ENCODE results near the gene POLA2.

Gene POLA2

GRCh38 chr11:65320386-65321075, 58.8 kb downstream of the POLA2 start:
- no peak overlapping the region for H3K4me3 ChIP-seq (ENCODE audit: low read depth, low read length)
- TF ChIP-seq, protein P1, sequence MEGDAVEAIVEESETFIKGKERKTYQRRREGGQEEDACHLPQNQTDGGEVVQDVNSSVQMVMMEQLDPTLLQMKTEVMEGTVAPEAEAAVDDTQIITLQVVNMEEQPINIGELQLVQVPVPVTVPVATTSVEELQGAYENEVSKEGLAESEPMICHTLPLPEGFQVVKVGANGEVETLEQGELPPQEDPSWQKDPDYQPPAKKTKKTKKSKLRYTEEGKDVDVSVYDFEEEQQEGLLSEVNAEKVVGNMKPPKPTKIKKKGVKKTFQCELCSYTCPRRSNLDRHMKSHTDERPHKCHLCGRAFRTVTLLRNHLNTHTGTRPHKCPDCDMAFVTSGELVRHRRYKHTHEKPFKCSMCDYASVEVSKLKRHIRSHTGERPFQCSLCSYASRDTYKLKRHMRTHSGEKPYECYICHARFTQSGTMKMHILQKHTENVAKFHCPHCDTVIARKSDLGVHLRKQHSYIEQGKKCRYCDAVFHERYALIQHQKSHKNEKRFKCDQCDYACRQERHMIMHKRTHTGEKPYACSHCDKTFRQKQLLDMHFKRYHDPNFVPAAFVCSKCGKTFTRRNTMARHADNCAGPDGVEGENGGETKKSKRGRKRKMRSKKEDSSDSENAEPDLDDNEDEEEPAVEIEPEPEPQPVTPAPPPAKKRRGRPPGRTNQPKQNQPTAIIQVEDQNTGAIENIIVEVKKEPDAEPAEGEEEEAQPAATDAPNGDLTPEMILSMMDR (conservative IDR thresholded peaks at IDR 0.05; ENCODE audit: low read depth, low read length), result no peak
- no peak for DNase-seq (ENCODE audit: low read depth)

- DNase-seq (ENCODE audit: low read depth), result no peak
- no peak overlapping the region for H3K4me3 ChIP-seq (ENCODE audit: low read depth, low read length)
- TF ChIP-seq, protein P1 (conservative IDR thresholded peaks at IDR 0.05; ENCODE audit: low read depth, low read length), result no peak
Measured at GRCh38 chr11:65321076-65321475, 59.3 kb downstream of the POLA2 start.

DNA sequence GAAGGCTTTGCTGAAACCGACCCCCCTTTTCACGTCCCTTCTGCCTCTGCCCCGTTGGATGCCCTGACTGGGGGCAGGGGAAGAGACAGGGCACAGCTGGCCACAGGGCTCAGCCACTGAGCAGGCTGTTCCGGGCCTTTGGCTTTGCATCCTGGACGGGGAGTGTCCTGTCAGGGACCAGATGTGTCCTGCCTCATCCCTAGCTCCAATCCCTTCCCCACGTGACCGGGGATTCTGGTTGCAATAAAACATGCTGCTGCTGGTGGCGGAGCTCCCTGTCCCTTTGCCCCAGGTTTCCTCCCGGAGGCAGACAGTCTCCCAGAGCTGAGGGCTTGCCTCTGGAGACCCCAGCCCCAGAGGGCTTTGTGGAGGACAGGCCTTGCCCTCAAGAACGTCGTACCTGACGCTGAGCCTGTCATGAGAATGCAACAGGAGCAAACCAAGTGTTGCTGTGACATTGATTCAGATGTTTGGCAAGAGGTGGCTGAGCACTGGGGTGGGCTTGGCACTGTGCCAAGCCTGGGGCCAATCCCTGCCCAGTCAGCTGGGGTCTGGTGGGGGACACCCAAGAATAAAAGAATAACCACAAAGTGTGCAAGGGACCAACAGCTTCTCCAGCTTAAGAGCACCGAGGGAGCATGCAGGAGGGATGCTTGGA, 60.2 kb downstream of the POLA2 start:
- TF ChIP-seq, protein P1 (conservative IDR thresholded peaks at IDR 0.05; ENCODE audit: low read depth, low read length), result no peak
- no peak for DNase-seq (ENCODE audit: low read depth)
- no peak overlapping the region for H3K4me3 ChIP-seq (ENCODE audit: low read depth, low read length)

DNA sequence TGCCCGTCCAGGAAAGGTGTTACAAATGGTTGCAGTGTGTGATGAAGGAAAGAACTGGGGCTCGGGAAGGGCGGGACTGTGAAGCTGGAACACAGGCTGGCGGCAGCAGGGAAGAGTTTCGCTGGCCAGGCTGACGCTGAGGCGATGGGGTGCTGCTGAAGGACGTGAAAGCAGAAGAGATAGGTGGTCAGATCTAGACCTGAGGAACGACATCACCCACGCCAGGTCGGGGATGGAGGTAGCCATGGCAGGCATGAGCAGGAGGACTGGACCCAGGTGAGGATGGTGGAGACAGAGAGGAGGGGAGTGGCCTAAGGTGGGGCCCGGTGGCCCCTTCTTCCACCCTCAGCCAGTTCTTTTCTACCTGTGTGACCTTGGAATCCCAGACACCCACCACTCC, 62.1 kb downstream of the POLA2 start:
- TF ChIP-seq, protein P1 (conservative IDR thresholded peaks at IDR 0.05; ENCODE audit: low read depth, low read length), result no peak
- no peak for DNase-seq (ENCODE audit: low read depth)
- H3K4me3 ChIP-seq (ENCODE audit: low read depth, low read length), result no peak overlapping the region

DNA sequence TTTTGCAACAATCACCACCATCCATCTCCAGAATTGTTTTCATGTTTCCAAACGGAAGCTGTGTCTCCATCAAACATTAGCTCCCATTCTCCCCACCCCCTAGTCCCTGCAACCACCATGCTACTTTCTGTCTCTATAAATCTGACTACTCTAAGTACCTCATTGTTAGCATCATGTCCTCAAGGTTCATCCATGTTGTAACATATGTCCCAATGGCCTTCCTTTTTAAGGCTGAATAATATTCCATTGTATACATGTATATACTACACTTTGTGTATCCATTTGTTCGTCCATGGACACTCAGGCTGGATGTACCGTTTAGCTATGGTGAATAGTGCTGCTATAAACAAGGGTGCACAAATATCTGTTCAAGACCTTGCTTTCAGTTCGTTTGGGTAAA, 63.7 kb downstream of the POLA2 start:
- no peak overlapping the region for H3K4me3 ChIP-seq (ENCODE audit: low read depth, low read length)
- TF ChIP-seq, protein P1 (conservative IDR thresholded peaks at IDR 0.05; ENCODE audit: low read depth, low read length), result no peak
- no peak for DNase-seq (ENCODE audit: low read depth)

GRCh38 chr11:65327021-65327420, 65.3 kb downstream of the POLA2 start:
- H3K4me3 ChIP-seq (ENCODE audit: low read depth, low read length), result no peak overlapping the region
- TF ChIP-seq, protein P1 (conservative IDR thresholded peaks at IDR 0.05; ENCODE audit: low read depth, low read length), result no peak

GRCh38 chr11:65329478-65329877, 67.7 kb downstream of the POLA2 start:
- no peak for DNase-seq (ENCODE audit: low read depth)
- no peak overlapping the region for H3K4me3 ChIP-seq (ENCODE audit: low read depth, low read length)
- TF ChIP-seq, protein P1 (conservative IDR thresholded peaks at IDR 0.05; ENCODE audit: low read depth, low read length), result no peak

More at GRCh38 chr11:65327021-65327420, 65.3 kb downstream of the POLA2 start:
- no peak for DNase-seq (ENCODE audit: low read depth)
